SU-DHL-6 (cell line): ENCODE data around the gene MYOD1.

ENCODE experiments used
- H2AFZ ChIP-seq: fragments of 200-600 bp; sonication (generic); 2 replicates; pipeline ENCODE4 v1.6.1; 2014; ENCODE audit warnings: low read depth, mild to moderate bottlenecking, moderate library complexity, mixed read lengths, antibody characterized with exemption, low read length; ENCODE audit not compliant: severe bottlenecking
- H3F3A ChIP-seq: fragments of 200-600 bp; shearing (Covaris generic); 2 replicates; pipeline ENCODE4 v1.6.0; 2016; ENCODE audit warnings: antibody characterized with exemption, mild to moderate bottlenecking; ENCODE audit not compliant: insufficient read depth
- H3K27ac ChIP-seq: fragments of 200-600 bp; sonication (generic); 2 replicates; pipeline ENCODE4 v1.5.1; 2016; ENCODE audit warnings: low read depth, mild to moderate bottlenecking, low read length, moderate library complexity, mixed read lengths
- H3K27me3 ChIP-seq: fragments of 200-600 bp; sonication (generic), shearing (Covaris generic); 2 replicates; pipeline ENCODE4 v1.6.0; 2014; ENCODE audit warnings: mild to moderate bottlenecking, low read length
- H3K36me3 ChIP-seq: fragments of 200-600 bp; sonication (generic); 2 replicates; pipeline ENCODE4 v1.6.1; 2014; ENCODE audit warnings: mild to moderate bottlenecking, low read length, mixed read lengths
- H3K4me2 ChIP-seq: fragments of 300-600, 200-600 bp; shearing (Covaris generic), sonication (generic); 2 replicates; pipeline ENCODE4 v1.6.0; 2014; ENCODE audit warnings: low read length, low read depth, mild to moderate bottlenecking; ENCODE audit not compliant: poor library complexity, severe bottlenecking
- H3K4me3 ChIP-seq: fragments of 200-600 bp; sonication (generic); 2 replicates; pipeline ENCODE4 v1.5.1; 2014; ENCODE audit warnings: antibody characterized with exemption, low read length, mild to moderate bottlenecking, mixed read lengths; ENCODE audit not compliant: insufficient read depth, poor library complexity, severe bottlenecking
- H3K79me2 ChIP-seq: fragments of 200-600 bp; sonication (generic); 2 replicates; pipeline ENCODE4 v1.6.1; 2014; ENCODE audit warnings: mild to moderate bottlenecking, low read length, moderate library complexity; ENCODE audit not compliant: insufficient read depth
- H3K9ac ChIP-seq: fragments of 200-600 bp; sonication (generic); 2 replicates; pipeline ENCODE4 v1.7.0; 2014; ENCODE audit warnings: mild to moderate bottlenecking, low read length
- H3K9me2 ChIP-seq: fragments of 200-600 bp; sonication (generic); replicated peaks from 2 replicates; pipeline ENCODE4 v1.6.1; 2014; ENCODE audit warnings: low read length; ENCODE audit not compliant: insufficient read depth
- H3K9me3 ChIP-seq: fragments of 200-600 bp; sonication (generic); 2 replicates; pipeline ENCODE4 v1.6.1; 2014; ENCODE audit warnings: low read length, mixed read lengths; ENCODE audit not compliant: insufficient read depth
- H4K20me1 ChIP-seq: fragments of 200-600 bp; sonication (generic); 2 replicates; pipeline ENCODE4 v1.6.1; 2014; ENCODE audit warnings: low read depth, mild to moderate bottlenecking, antibody characterized with exemption, low read length, moderate library complexity, mixed read lengths
- CTCF ChIP-seq: fragments of 200-600 bp; sonication (generic); IDR thresholded peaks from one replicate; pipeline ENCODE4 v1.5.1; 2017; ENCODE audit warnings: antibody characterized with exemption, mild to moderate bottlenecking, low read length, moderate library complexity; ENCODE audit not compliant: insufficient read depth, poor library complexity, severe bottlenecking
- EZH2phosphoT487 ChIP-seq: fragments of 200-600 bp; sonication (generic), shearing (Covaris generic); conservative IDR thresholded peaks from 2 replicates; pipeline ENCODE4 v1.6.1; 2018; ENCODE audit warnings: mild to moderate bottlenecking, antibody characterized with exemption, low read length, moderate library complexity, mixed read lengths

MYOD1 gene

GRCh38 chr11:17736930-17737817 is 17.8 kb downstream of the MYOD1 start:
- H4K20me1 ChIP-seq, result no peaks in the 10 kb centered on the region
- H3K9ac ChIP-seq, result no peak overlapping the region
- TF ChIP-seq EZH2phosphoT487 (no peak), CTCF (no peak)
- H3K27ac ChIP-seq, result no peak overlapping the region
- H2AFZ ChIP-seq, result no peak overlapping the region
- no peak overlapping the region for H3K4me2 ChIP-seq
- no peaks in the 10 kb centered on the region for H3K9me2 ChIP-seq
- H3K9me3 ChIP-seq, result no peaks in the 10 kb centered on the region
- no peaks in the 10 kb centered on the region for H3K27me3 ChIP-seq
- no peaks in the 10 kb centered on the region for H3K36me3 ChIP-seq
- H3F3A ChIP-seq, result no peaks in the 10 kb centered on the region
- H3K79me2 ChIP-seq, result no peaks in the 10 kb centered on the region
- no peak overlapping the region for H3K4me3 ChIP-seq

GRCh38 chr11:17738151-17738973 is 19.0 kb downstream of the MYOD1 start:
- no peaks in the 10 kb centered on the region for H4K20me1 ChIP-seq
- no peaks in the 10 kb centered on the region for H3K36me3 ChIP-seq
- H3K9me3 ChIP-seq, result no peaks in the 10 kb centered on the region
- no peaks in the 10 kb centered on the region for H3K9me2 ChIP-seq
- no peak for TF ChIP-seq CTCF
- no peak overlapping the region for H3K9ac ChIP-seq
- no peak overlapping the region for H3K4me2 ChIP-seq
- no peaks in the 10 kb centered on the region for H3K27me3 ChIP-seq
- no peaks in the 10 kb centered on the region for H3F3A ChIP-seq
- H2AFZ ChIP-seq, result no peak overlapping the region
- no peak overlapping the region for H3K4me3 ChIP-seq
- no peaks in the 10 kb centered on the region for H3K79me2 ChIP-seq
- H3K27ac ChIP-seq, result no peak overlapping the region

GRCh38 chr11:17739945-17740338 is 20.6 kb downstream of the MYOD1 start:
- H3K36me3 ChIP-seq, result no peaks in the 10 kb centered on the region
- no peaks in the 10 kb centered on the region for H3K9me2 ChIP-seq
- no peak overlapping the region for H3K4me2 ChIP-seq
- no peaks in the 10 kb centered on the region for H3K79me2 ChIP-seq
- H3F3A ChIP-seq, result no peaks in the 10 kb centered on the region
- H3K9ac ChIP-seq, result no peak overlapping the region
- H3K27ac ChIP-seq, result no peak overlapping the region
- no peaks in the 10 kb centered on the region for H3K27me3 ChIP-seq
- no peaks in the 10 kb centered on the region for H3K9me3 ChIP-seq
- no peaks in the 10 kb centered on the region for H4K20me1 ChIP-seq
- no peak for TF ChIP-seq EZH2phosphoT487
- no peak for TF ChIP-seq CTCF
- no peak overlapping the region for H3K4me3 ChIP-seq
- H2AFZ ChIP-seq, result no peak overlapping the region
